ENCODE measurements around the gene SPINK5. TPM values are rescaled to one million over a fixed set of nuclear protein-coding genes. Genes with fewer than 3 reads are reported as not detected.

The SPINK5 gene
- polyA plus RNA-seq, 3 donors: not detected

GRCh38 chr5:148060309-148060708, 3.5 kb upstream of the SPINK5 start:
- Histone ChIP-seq H3K27me3 (ENCODE audit: control insufficient read depth in 2 of 2, insufficient read depth in 2 of 2, low read length in 2 of 2) (no peaks in the 10 kb centered on the region), H3K4me2 (replicated peaks; ENCODE audit: extremely low read depth, low read length, poor library complexity, severe bottlenecking) (no peak overlapping the region), H4K20me1 (ENCODE audit: insufficient read depth, low read length) (no peaks in the 10 kb centered on the region), H3K4me3 (replicated peaks in 1 of 3; ENCODE audit: low read depth in 2 of 3, low read length in 3 of 3) (no peak overlapping the region), H3K36me3 (replicated peaks in 1 of 2; ENCODE audit: control insufficient read depth in 1 of 2, insufficient read depth in 2 of 2, low read length in 2 of 2) (no peaks in the 10 kb centered on the region), H3K4me1 (ENCODE audit: control insufficient read depth in 1 of 2, insufficient read depth in 2 of 2, low read length in 2 of 2) (no peaks in the 10 kb centered on the region), H3K9ac (ENCODE audit: insufficient read depth, low read length, poor library complexity, severe bottlenecking) (no peak overlapping the region), H3K79me2 (ENCODE audit: insufficient read depth, low read length) (no peaks in the 10 kb centered on the region), H3K9me3 (replicated peaks in 1 of 2; ENCODE audit: control insufficient read depth in 1 of 2, insufficient read depth in 1 of 2, low read length in 2 of 2) (peaks cover 10% of the 10 kb centered on the region in 2 donors), H2AFZ (ENCODE audit: insufficient read depth, low read depth, low read length, poor library complexity, severe bottlenecking) (no peak overlapping the region), H3K27ac (ENCODE audit: low read depth in 1 of 2, low read length in 2 of 2) (no peak overlapping the region)
- Mint-ChIP-seq H3K27me3 (ENCODE audit: low read depth in 3 of 3) (no peaks in the 10 kb centered on the region), H3K4me3 (no peak overlapping the region), H3K9me3 (peaks cover 6 to 21% (median 16%) of the 10 kb centered on the region in 7 donors), H3K36me3 (no peaks in the 10 kb centered on the region), H3K4me1 (no peaks in the 10 kb centered on the region), H3K27ac (no peak overlapping the region)
- intact Hi-C loops (cut with micrococcal nuclease): no loop called here
- WGBS (ENCODE audit: insufficient coverage): no CpG with 5 or more reads among the region's 2 CpGs
- no peak for TF ChIP-seq CTCF (IDR thresholded peaks at IDR 0.05)
- DNase-seq: no peak

DNA sequence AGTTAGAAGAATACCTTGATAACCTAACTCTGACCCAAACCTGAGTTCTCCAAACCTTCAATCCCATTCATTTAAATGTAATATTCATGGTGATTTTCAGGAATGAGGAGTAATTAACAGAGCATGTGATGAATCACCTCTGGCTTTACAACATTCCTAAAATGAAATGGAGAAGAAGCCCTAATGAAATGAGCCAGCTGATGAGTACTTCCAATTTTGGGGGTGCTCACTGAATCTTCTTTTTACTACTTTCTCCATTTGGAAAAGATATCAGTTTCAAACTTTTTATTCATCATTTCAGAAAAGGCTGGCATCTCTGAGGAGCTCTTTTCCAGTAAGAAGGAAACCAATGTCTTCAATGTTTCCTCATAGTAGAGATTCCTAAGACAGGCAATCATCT, 2.9 kb upstream of the SPINK5 start:
- no peak overlapping the region for H2AFZ ChIP-seq (ENCODE audit: insufficient read depth, low read depth, low read length, poor library complexity, severe bottlenecking)
- H3K27me3 ChIP-seq (ENCODE audit: control insufficient read depth in 2 of 2, insufficient read depth in 2 of 2, low read length in 2 of 2): no peaks in the 10 kb centered on the region
- Mint-ChIP-seq H3K4me3 (no peak overlapping the region), H3K4me1 (no peaks in the 10 kb centered on the region), H3K9me3 (peaks cover 2 to 16% (median 10%) of the 10 kb centered on the region in 7 donors), H3K27me3 (ENCODE audit: low read depth in 3 of 3) (no peaks in the 10 kb centered on the region), H3K36me3 (no peaks in the 10 kb centered on the region), H3K27ac (no peak overlapping the region)
- no peak for TF ChIP-seq CTCF (IDR thresholded peaks at IDR 0.05)
- no peaks in the 10 kb centered on the region for H3K36me3 ChIP-seq (replicated peaks in 1 of 2; ENCODE audit: control insufficient read depth in 1 of 2, insufficient read depth in 2 of 2, low read length in 2 of 2)
- H3K9ac ChIP-seq (ENCODE audit: insufficient read depth, low read length, poor library complexity, severe bottlenecking): no peak overlapping the region
- no peak overlapping the region for H3K27ac ChIP-seq (ENCODE audit: low read depth in 1 of 2, low read length in 2 of 2)
- no peak for DNase-seq
- H3K79me2 ChIP-seq (ENCODE audit: insufficient read depth, low read length): no peaks in the 10 kb centered on the region
- H4K20me1 ChIP-seq (ENCODE audit: insufficient read depth, low read length): no peaks in the 10 kb centered on the region
- no peak overlapping the region for H3K4me3 ChIP-seq (replicated peaks in 1 of 3; ENCODE audit: low read depth in 2 of 3, low read length in 3 of 3)
- H3K9me3 ChIP-seq (replicated peaks in 1 of 2; ENCODE audit: control insufficient read depth in 1 of 2, insufficient read depth in 1 of 2, low read length in 2 of 2): peaks cover 4 to 8% of the 10 kb centered on the region in 2 donors
- intact Hi-C loops (cut with micrococcal nuclease): no loop called here
- H3K4me1 ChIP-seq (ENCODE audit: control insufficient read depth in 1 of 2, insufficient read depth in 2 of 2, low read length in 2 of 2): no peaks in the 10 kb centered on the region
- no peak overlapping the region for H3K4me2 ChIP-seq (replicated peaks; ENCODE audit: extremely low read depth, low read length, poor library complexity, severe bottlenecking)
